BJ (cell line): Measurements from ENCODE around the gene ADARB2. TPM values are rescaled to one million over a fixed set of nuclear protein-coding genes. Genes with fewer than 3 reads are reported as not detected.

Source experiments
- CTCF ChIA-PET: fragments of 350-600 bp; formaldehyde crosslinking; extraction: SDS; loops from one replicate; lab custom pipeline; 2021; ENCODE audit warnings: antibody characterized with exemption, inconsistent platforms; lab: Yijun Ruan, JAX
- POLR2A ChIA-PET: fragments of 300-600 bp; sonication (Branson Sonifier 250); formaldehyde crosslinking; extraction: SDS; loops from one replicate; lab custom pipeline; 2021; ENCODE audit warnings: antibody characterized with exemption; lab: Charles Lee
- DNase-seq: peaks from one replicate; pipeline ENCODE4 v3.0.0-alpha.2; 2011; ENCODE audit warnings: low read depth
- H3K27me3 ChIP-seq: 2 replicates; pipeline ENCODE4 v1.6.0; 2011; ENCODE audit warnings: low read length; ENCODE audit not compliant: control insufficient read depth, insufficient read depth
- H3K36me3 ChIP-seq: 2 replicates; pipeline ENCODE4 v1.5.1; 2011; ENCODE audit warnings: low read length; ENCODE audit not compliant: control insufficient read depth, insufficient read depth
- H3K4me3 ChIP-seq: 2 replicates; pipeline ENCODE4 v1.5.1; 2011; ENCODE audit warnings: low read depth, mild to moderate bottlenecking, control low read depth, low read length
- CTCF ChIP-seq: IDR thresholded peaks from 2 replicates; pipeline ENCODE4 v1.5.1; 2011; ENCODE audit warnings: low read depth, mild to moderate bottlenecking, control low read depth, inconsistent platforms, low read length, moderate library complexity; ENCODE audit not compliant: insufficient read depth
- polyA plus RNA-seq: library from polyadenylated mRNA; depleted of rRNA; stranded (reverse); fragments of >200 nt; gene quantifications from 2 replicates; pipeline ENCODE4 v1.2.3, GENCODE V29; 2011

Gene ADARB2
- polyA plus RNA-seq, 1 experiment: not detected

GRCh38 chr10:1240341-1240775, 497.0 kb downstream of the ADARB2 start:
- ChIA-PET POLR2A (no interaction called here), CTCF (no interaction called here)
- no peak for TF ChIP-seq CTCF
- H3K4me3 ChIP-seq: no peak overlapping the region
- H3K27me3 ChIP-seq: no peaks in the 10 kb centered on the region
- DNase-seq: no peak
- H3K36me3 ChIP-seq: no peaks in the 10 kb centered on the region

GRCh38 chr10:1233031-1233430, 504.3 kb downstream of the ADARB2 start:
- CTCF ChIA-PET: no interaction called here
- Histone ChIP-seq H3K4me3 (no peak overlapping the region), H3K27me3 (no peaks in the 10 kb centered on the region), H3K36me3 (no peaks in the 10 kb centered on the region)
- no peak for TF ChIP-seq CTCF
- no peak for DNase-seq
- POLR2A ChIA-PET: no interaction called here

GRCh38 chr10:1232164-1232911, 505.0 kb downstream of the ADARB2 start:
- ChIA-PET CTCF (no interaction called here), POLR2A (no interaction called here)
- no peaks in the 10 kb centered on the region for H3K27me3 ChIP-seq
- no peaks in the 10 kb centered on the region for H3K36me3 ChIP-seq
- H3K4me3 ChIP-seq: no peak overlapping the region
- no peak for DNase-seq
- no peak for TF ChIP-seq CTCF

GRCh38 chr10:1230592-1231275, 506.6 kb downstream of the ADARB2 start:
- Histone ChIP-seq H3K27me3 (no peaks in the 10 kb centered on the region), H3K4me3 (no peak overlapping the region), H3K36me3 (no peaks in the 10 kb centered on the region)
- no peak for DNase-seq
- CTCF ChIA-PET: no interaction called here
- POLR2A ChIA-PET: no interaction called here
- TF ChIP-seq CTCF: no peak

GRCh38 chr10:1230138-1230537, 507.2 kb downstream of the ADARB2 start:
- POLR2A ChIA-PET: no interaction called here
- DNase-seq: no peak
- no peak for TF ChIP-seq CTCF
- Histone ChIP-seq H3K27me3 (no peaks in the 10 kb centered on the region), H3K36me3 (no peaks in the 10 kb centered on the region), H3K4me3 (no peak overlapping the region)
- CTCF ChIA-PET: no interaction called here
